Thyroid gland (tissue), 4 donors: ENCODE measurements around the gene NFATC2.

Source experiments
- CTCF ChIP-seq, 6 experiments: fragments of 200-600 bp in 3 of 6; fragments of 450-650 bp in 3 of 6; sonication (generic) in 3 of 6; IDR thresholded peaks; one replicate each; pipeline ENCODE4 v1.5.1; 2016 to 2019; ENCODE audit warnings: antibody characterized with exemption in 6 of 6, mild to moderate bottlenecking in 2 of 6, inconsistent platforms in 1 of 6, moderate library complexity in 1 of 6
- POLR2A ChIP-seq, 2 donors: fragments of 450-650 bp; IDR thresholded peaks; one replicate each; pipeline ENCODE4 v1.6.1; 2017; ENCODE audit warnings: antibody characterized with exemption in 2 of 2, mild to moderate bottlenecking in 2 of 2, moderate library complexity in 1 of 2

GRCh38 chr20:51517839-51518238 lies 24.7 kb downstream of the NFATC2 start:
- TF ChIP-seq CTCF (IDR thresholded peaks at IDR 0.05), result no peak
- TF ChIP-seq POLR2A (IDR thresholded peaks at IDR 0.05), result no peak
